Coronary artery (tissue), 2 donors: ENCODE data around the gene TTLL7.

Experiments
- DNase-seq: peaks from one replicate; pipeline ENCODE4 v3.0.0-alpha.2; 2017; ENCODE audit warnings: low spot score
- H3K27ac ChIP-seq, 2 donors: fragments of 200-600 bp; sonication (generic); one replicate each; pipeline ENCODE4 v1.5.1; 2016 to 2019
- H3K4me3 ChIP-seq: fragments of 200-600 bp; sonication (generic); 2 replicates; pipeline ENCODE4 v1.5.1; 2016; ENCODE audit warnings: mild to moderate bottlenecking, moderate library complexity
- CTCF ChIP-seq: fragments of 200-600 bp; sonication (generic); IDR thresholded peaks from one replicate; pipeline ENCODE4 v1.5.1; 2019; ENCODE audit warnings: antibody characterized with exemption

TTLL7 gene

GRCh38 chr1:83910461-83910860 is 88.5 kb downstream of the TTLL7 start:
- no peak overlapping the region for H3K27ac ChIP-seq
- no peak overlapping the region for H3K4me3 ChIP-seq
- no peak for TF ChIP-seq CTCF
- no peak for DNase-seq

- no peak for TF ChIP-seq CTCF
- DNase-seq: no peak
- no peak overlapping the region for H3K4me3 ChIP-seq
- H3K27ac ChIP-seq: no peak overlapping the region
Measured at GRCh38 chr1:83909687-83910086, 89.2 kb downstream of the TTLL7 start.

- H3K27ac ChIP-seq: no peak overlapping the region
- no peak overlapping the region for H3K4me3 ChIP-seq
- no peak for DNase-seq
- no peak for TF ChIP-seq CTCF
Measured at GRCh38 chr1:83905315-83905907, 93.5 kb downstream of the TTLL7 start.

GRCh38 chr1:83901547-83902155 is 97.3 kb downstream of the TTLL7 start:
- TF ChIP-seq CTCF: no peak
- Histone ChIP-seq H3K27ac (no peak overlapping the region), H3K4me3 (no peak overlapping the region)
- DNase-seq: no peak

GRCh38 chr1:83900524-83900923 is 98.4 kb downstream of the TTLL7 start:
- TF ChIP-seq CTCF: no peak
- no peak overlapping the region for H3K27ac ChIP-seq
- no peak for DNase-seq
- no peak overlapping the region for H3K4me3 ChIP-seq

- no peak overlapping the region for H3K27ac ChIP-seq
- no peak overlapping the region for H3K4me3 ChIP-seq
- DNase-seq: no peak
- TF ChIP-seq CTCF: no peak
Measured at GRCh38 chr1:83897516-83897915, 101.4 kb downstream of the TTLL7 start.

- H3K27ac ChIP-seq: no peak overlapping the region
- no peak for DNase-seq
- TF ChIP-seq CTCF: no peak
- no peak overlapping the region for H3K4me3 ChIP-seq
Measured at GRCh38 chr1:83896299-83896698, 102.6 kb downstream of the TTLL7 start.
